Glutamatergic neuron (in vitro differentiated cells): Measurements from ENCODE around the gene MAP1LC3A. TPM values are rescaled to one million over a fixed set of nuclear protein-coding genes. Genes with fewer than 3 reads are reported as not detected.

Source experiments
- DNase-seq: peaks from one replicate; pipeline ENCODE4 v3.0.0; 2022
- H3K27ac Mint-ChIP-seq: one replicate; pipeline ENCODE4 v1.8.0; 2020; ENCODE audit warnings: mild to moderate bottlenecking, mixed read lengths, inconsistent platforms; ENCODE audit not compliant: unreplicated experiment
- H3K27me3 Mint-ChIP-seq: one replicate; pipeline ENCODE4 v1.8.0; 2020; ENCODE audit warnings: mild to moderate bottlenecking, moderate library complexity, mixed read lengths, inconsistent platforms; ENCODE audit not compliant: unreplicated experiment
- H3K36me3 Mint-ChIP-seq: one replicate; pipeline ENCODE4 v1.8.0; 2020; ENCODE audit warnings: mild to moderate bottlenecking, mixed read lengths, inconsistent platforms; ENCODE audit not compliant: unreplicated experiment
- H3K4me1 Mint-ChIP-seq: one replicate; pipeline ENCODE4 v1.8.0; 2020; ENCODE audit warnings: mild to moderate bottlenecking, low read depth, mixed read lengths, inconsistent platforms; ENCODE audit not compliant: unreplicated experiment
- H3K4me3 Mint-ChIP-seq: one replicate; pipeline ENCODE4 v1.8.0; 2020; ENCODE audit warnings: mild to moderate bottlenecking, mixed read lengths, inconsistent platforms; ENCODE audit not compliant: unreplicated experiment
- H3K9me3 Mint-ChIP-seq: one replicate; pipeline ENCODE4 v1.8.0; 2020; ENCODE audit warnings: mild to moderate bottlenecking, moderate library complexity, mixed read lengths, inconsistent platforms; ENCODE audit not compliant: unreplicated experiment
- total RNA-seq: library from RNA; stranded (reverse); fragmentation: NEBNext Ultra II Directional; extraction: Animal tissue kit (Norgen Biotek cat#: 25700); gene quantifications from one replicate; pipeline ENCODE4 v1.2.1, GENCODE V29; 2021; ENCODE audit not compliant: unreplicated experiment
- TF ChIP-seq, protein P1 (sequence below): fragments of 200-600 bp; sonication (generic); IDR thresholded peaks from one replicate; pipeline ENCODE4 v1.5.0; 2021; ENCODE audit not compliant: partially characterized antibody, unreplicated experiment

MAP1LC3A gene
- total RNA-seq, 1 donor from 2014 or later: 143 TPM

DNA sequence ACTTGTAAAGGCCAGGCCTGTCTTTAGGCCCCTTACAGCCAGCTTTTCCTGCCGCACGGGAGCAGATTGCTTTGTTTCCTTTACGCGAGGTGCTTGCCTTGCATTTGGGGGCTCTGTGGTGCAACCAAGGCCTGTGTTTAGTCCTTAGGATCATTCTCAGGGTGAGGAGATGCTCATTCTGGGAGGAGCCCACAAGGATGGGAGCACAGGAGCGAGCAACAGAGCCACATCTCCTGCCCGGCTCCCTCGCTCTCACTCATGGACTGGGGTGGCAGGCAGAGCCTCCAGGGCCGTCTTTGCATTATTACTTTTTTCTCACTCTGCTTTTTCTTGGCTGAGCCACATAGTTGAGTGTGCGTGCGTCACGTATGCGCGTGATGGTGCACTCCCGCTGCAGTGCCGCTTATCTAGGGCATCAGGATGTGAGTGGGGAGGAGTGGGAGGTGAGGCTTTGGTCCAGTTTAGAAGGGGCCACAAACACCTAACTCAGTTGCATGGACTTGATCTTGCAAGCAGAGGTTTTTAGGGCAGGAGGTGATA is 23.1 kb upstream of the MAP1LC3A start:
- Mint-ChIP-seq H3K27me3 (peaks cover 8% of the 10 kb centered on the region), H3K9me3 (peaks cover 5% of the 10 kb centered on the region), H3K36me3 (peaks cover 4% of the 10 kb centered on the region), H3K27ac (no peak overlapping the region), H3K4me3 (no peak overlapping the region), H3K4me1 (peaks cover 12% of the 10 kb centered on the region)
- DNase-seq: no peak
- TF ChIP-seq, protein P1, sequence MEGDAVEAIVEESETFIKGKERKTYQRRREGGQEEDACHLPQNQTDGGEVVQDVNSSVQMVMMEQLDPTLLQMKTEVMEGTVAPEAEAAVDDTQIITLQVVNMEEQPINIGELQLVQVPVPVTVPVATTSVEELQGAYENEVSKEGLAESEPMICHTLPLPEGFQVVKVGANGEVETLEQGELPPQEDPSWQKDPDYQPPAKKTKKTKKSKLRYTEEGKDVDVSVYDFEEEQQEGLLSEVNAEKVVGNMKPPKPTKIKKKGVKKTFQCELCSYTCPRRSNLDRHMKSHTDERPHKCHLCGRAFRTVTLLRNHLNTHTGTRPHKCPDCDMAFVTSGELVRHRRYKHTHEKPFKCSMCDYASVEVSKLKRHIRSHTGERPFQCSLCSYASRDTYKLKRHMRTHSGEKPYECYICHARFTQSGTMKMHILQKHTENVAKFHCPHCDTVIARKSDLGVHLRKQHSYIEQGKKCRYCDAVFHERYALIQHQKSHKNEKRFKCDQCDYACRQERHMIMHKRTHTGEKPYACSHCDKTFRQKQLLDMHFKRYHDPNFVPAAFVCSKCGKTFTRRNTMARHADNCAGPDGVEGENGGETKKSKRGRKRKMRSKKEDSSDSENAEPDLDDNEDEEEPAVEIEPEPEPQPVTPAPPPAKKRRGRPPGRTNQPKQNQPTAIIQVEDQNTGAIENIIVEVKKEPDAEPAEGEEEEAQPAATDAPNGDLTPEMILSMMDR: no peak

DNA sequence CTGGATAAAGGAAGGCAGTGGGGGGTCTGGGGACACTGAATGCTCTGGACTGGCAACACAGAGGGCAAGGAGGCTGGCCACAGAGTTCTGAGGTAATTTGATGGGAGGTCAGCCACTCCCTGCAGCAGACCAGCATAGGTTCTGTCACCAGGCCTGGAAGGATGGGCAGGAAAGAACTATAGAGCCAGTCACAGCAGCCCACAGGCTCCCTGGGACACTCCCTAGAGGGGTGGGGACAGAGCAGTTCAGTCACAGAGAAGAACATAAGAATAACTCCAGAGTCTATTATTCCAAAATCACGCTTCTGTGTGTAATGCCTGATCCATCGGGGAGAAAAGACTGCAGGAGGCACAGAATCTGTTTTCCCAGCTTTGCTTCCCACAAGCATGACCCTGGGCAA is 22.7 kb upstream of the MAP1LC3A start:
- Mint-ChIP-seq H3K4me1 (peaks cover 9% of the 10 kb centered on the region), H3K27ac (no peak overlapping the region), H3K4me3 (no peak overlapping the region), H3K27me3 (peaks cover 7% of the 10 kb centered on the region), H3K36me3 (peaks cover 4% of the 10 kb centered on the region), H3K9me3 (peaks cover 5% of the 10 kb centered on the region)
- TF ChIP-seq, protein P1: no peak
- no peak for DNase-seq

DNA sequence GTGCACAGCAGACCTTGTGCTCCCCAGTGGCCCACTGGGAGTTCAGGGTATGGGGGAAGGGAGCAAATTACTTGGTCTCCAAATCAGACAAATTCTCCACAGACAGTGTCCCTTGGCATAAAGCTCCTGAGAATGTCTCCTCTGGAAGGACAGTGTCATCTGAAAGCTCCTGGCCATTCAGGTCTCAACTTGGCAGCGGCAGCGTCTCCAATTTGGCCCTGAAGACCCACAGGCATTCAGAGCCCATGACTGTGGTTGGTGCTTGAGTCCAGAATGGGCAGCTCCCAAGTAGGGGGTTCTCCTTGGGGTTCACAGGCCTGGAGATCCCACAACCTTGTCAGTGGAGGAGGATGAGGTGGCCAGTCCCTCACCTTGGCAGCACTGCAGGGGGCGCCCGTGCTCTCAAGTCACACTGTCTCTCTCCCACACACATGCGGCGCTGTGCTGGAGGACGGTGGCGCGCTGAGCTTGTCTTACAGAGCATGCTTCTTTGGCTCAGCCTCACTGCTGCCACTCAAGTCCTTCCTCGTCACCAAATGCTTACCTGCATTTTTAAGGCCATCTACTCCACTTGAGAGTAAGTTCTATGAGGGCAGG is 21.6 kb upstream of the MAP1LC3A start:
- H3K9me3 Mint-ChIP-seq: peaks cover 5% of the 10 kb centered on the region
- peak; percentile 77 for DNase-seq
- H3K27me3 Mint-ChIP-seq: peaks cover 7% of the 10 kb centered on the region
- peaks cover 4% of the 10 kb centered on the region for H3K36me3 Mint-ChIP-seq
- TF ChIP-seq, protein P1: peak; percentile 48
- no peak overlapping the region for H3K4me3 Mint-ChIP-seq
- no peak overlapping the region for H3K27ac Mint-ChIP-seq
- peaks cover 1% of the 10 kb centered on the region for H3K4me1 Mint-ChIP-seq

DNA sequence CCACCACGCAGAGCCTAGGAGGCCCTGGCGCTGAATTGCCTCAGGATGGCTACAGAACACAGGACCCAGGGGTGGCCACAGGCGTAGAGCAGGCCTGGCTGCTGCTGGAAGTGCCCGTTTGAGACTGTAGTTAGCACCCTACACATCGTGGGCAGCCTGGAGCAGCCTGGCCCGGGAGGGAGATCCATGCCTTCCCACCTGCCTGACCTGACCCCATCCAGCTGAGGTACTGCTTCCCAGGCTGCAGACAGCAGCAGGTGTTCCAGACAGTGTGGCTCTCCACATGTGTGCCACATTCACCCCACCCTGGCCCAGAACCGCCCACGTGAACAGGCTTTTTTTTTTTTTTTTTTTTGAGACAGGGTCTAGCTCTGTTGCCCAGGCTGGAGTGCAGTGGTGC is 20.9 kb upstream of the MAP1LC3A start:
- H3K27ac Mint-ChIP-seq: no peak overlapping the region
- H3K27me3 Mint-ChIP-seq: peaks cover 7% of the 10 kb centered on the region
- TF ChIP-seq, protein P1: no peak
- H3K4me3 Mint-ChIP-seq: no peak overlapping the region
- peaks cover 1% of the 10 kb centered on the region for H3K4me1 Mint-ChIP-seq
- H3K36me3 Mint-ChIP-seq: peaks cover 4% of the 10 kb centered on the region
- DNase-seq: no peak
- peaks cover 5% of the 10 kb centered on the region for H3K9me3 Mint-ChIP-seq

DNA sequence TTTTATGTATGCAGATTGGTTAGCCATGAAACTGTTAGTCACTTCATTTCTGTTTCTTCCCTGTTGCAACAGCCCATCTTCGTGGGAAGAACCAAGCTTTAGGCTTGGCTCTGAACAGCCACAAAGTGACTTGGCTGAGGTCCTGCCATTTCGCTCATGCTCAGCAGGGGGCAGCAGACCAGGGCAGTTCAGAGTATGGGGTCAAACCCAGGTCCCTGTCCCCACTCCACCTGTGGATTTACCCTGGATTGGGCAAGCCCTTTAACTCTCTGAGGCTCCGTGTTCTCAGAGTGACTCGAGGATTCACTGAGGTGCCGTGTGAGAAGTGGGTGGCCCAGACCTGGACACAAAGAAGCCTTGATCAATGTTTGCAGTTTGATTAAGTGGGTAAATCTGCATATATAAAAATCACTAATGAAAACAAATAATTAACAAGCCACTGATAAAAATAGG is 19.8 kb upstream of the MAP1LC3A start:
- Mint-ChIP-seq H3K4me3 (no peak overlapping the region), H3K4me1 (peaks cover 6% of the 10 kb centered on the region), H3K9me3 (peaks cover 5% of the 10 kb centered on the region), H3K27ac (no peak overlapping the region), H3K27me3 (peaks cover 7% of the 10 kb centered on the region), H3K36me3 (peaks cover 4% of the 10 kb centered on the region)
- peak; percentile 80 for DNase-seq
- TF ChIP-seq, protein P1: peak; percentile 94
